AG04449 (cell line): ENCODE data around the gene COL15A1.
A peak's percentile ranks its signal among the peaks of the same experiment; 100 is the strongest.
"Not testable (repeated sequence)": the region's sequence is repeated elsewhere in the genome, so short reads cannot be mapped to it uniquely, and the experiment has no call there.

Experiments
- CTCF ChIA-PET: fragments of 350-600 bp; formaldehyde crosslinking; extraction: SDS; loops from one replicate; lab custom pipeline; 2021; ENCODE audit warnings: antibody characterized with exemption; lab: Yijun Ruan, JAX
- POLR2A ChIA-PET: fragments of 400-600, 350-600 bp; formaldehyde crosslinking; extraction: SDS; loops from one replicate; lab custom pipeline; 2020; ENCODE audit warnings: antibody characterized with exemption, inconsistent platforms; lab: Yijun Ruan, JAX
- DNase-seq: peaks from one replicate; pipeline ENCODE4 v3.0.0-alpha.2; 2010; ENCODE audit warnings: low read depth, low spot score
- H3K4me3 ChIP-seq: 2 replicates; pipeline ENCODE4 v1.5.1; 2011; ENCODE audit warnings: low read depth, mild to moderate bottlenecking, control low read depth, low read length
- TF ChIP-seq, protein P1 (sequence below): IDR thresholded peaks from one replicate; pipeline ENCODE4 v1.5.1; 2011; ENCODE audit warnings: mild to moderate bottlenecking, moderate library complexity, low read length, control low read depth, inconsistent platforms; ENCODE audit not compliant: insufficient read depth; ENCODE audit errors: missing control alignments

Gene COL15A1

DNA sequence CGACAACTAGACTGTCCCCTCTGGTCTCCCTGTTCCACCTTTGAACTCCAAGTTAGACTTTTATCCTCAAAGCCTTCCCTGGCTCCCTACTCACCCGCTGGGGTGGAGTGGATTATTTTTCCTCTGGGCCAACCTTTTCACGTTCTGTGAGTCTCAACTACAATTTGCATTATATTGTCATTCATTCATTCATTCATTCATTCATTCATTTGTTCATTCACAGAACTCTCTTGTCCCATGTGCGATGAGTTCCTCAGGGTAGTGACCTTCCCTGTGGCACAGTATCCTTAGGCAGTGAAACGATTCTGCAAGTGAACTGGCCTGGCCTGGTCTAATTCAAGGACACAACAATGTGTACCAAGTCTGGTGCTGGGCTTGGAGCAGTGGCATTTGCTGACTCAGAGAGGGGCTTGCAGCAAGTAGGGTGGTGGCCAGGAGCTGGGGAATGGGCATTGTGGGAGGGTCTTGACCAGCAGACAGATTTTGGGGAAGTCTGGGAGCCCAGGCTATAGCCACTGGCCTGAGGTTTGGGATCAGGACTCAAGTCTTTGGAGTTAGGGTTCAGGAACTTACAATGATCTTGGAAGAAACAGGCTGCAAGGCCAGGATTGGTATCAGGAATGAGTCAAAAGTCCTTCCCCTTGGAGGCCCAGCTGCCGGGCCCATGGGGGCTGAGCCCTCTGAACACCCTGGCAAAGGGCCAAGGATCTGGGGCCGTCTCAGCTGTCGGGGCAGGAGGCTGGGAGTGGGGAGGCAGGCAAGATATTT, 37.2 kb upstream of the COL15A1 start:
- ChIA-PET CTCF (interaction anchor here (0.8 to 2.8 kb wide), 5 partner anchors 11 to 69 kb away, joined by 3 to 11 read pairs (median 3); no protein-coding TSS in a partner anchor), POLR2A (interaction anchor here (0.8 to 1.3 kb wide), 2 partner anchors 45 to 890 kb away, joined by 3 to 4 read pairs; no protein-coding TSS in a partner anchor)
- no peak overlapping the region for H3K4me3 ChIP-seq
- TF ChIP-seq, protein P1, sequence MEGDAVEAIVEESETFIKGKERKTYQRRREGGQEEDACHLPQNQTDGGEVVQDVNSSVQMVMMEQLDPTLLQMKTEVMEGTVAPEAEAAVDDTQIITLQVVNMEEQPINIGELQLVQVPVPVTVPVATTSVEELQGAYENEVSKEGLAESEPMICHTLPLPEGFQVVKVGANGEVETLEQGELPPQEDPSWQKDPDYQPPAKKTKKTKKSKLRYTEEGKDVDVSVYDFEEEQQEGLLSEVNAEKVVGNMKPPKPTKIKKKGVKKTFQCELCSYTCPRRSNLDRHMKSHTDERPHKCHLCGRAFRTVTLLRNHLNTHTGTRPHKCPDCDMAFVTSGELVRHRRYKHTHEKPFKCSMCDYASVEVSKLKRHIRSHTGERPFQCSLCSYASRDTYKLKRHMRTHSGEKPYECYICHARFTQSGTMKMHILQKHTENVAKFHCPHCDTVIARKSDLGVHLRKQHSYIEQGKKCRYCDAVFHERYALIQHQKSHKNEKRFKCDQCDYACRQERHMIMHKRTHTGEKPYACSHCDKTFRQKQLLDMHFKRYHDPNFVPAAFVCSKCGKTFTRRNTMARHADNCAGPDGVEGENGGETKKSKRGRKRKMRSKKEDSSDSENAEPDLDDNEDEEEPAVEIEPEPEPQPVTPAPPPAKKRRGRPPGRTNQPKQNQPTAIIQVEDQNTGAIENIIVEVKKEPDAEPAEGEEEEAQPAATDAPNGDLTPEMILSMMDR: no peak
- DNase-seq: no peak

DNA sequence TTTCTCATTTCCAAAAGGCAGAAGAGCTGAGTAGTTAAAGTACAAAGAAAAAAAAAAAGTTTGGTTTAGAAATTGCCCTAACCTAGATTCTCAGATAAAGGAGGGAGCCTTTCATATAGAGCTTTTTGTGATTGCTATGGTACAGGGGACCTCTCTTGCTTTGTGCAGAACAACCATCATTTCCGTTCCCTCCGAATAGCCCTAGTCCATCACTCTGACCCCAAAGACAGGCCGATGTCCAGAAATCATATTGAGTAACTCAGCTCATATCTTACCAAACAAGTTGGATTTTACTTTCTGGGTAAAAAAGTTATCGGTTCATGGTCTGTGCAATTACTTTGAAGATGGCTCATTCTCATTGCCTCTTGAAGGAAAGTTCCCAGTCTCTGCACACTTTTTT, 36.7 kb upstream of the COL15A1 start:
- TF ChIP-seq, protein P1: no peak
- H3K4me3 ChIP-seq: no peak overlapping the region
- POLR2A ChIA-PET: interaction anchor here (1.3 kb wide), 1 partner anchor 46 kb away, joined by 4 read pairs; no protein-coding TSS in a partner anchor
- CTCF ChIA-PET: interaction anchor here (0.8 to 2.8 kb wide), 5 partner anchors 10 to 68 kb away, joined by 3 to 11 read pairs (median 3); no protein-coding TSS in a partner anchor
- DNase-seq: no peak

DNA sequence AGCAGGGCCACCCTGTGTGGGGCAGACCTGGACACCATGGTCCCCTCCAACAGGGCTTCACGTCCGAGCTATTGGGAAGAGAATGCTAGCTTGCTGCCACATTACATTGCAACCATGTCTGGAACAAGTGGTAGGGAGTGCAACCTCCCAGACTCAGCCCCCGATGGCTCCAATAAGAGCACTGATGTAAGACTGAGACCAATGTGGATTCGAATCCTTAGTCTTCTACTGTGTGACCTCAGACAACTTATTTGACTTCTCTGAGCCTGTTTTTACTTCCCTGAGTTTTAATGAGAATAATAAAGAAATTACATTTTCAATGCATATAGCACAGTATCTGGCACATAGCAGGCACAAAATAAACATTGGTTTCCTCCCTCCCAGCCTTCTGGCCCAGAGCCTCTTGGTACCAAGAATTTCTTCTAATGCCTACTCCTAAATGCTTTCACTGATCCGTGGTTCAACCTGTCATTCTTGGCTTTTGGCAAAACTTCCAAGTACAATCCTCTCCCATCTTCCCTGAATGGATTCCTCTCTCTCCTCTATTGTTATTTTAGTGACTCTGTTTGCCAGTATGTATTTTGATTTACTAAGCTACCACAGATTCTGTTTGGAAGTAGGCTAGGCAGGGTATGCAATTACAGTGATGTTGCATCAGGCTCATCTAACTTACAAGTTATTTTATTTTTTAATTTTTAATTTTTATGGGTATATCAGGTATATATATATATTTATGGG, 34.6 kb upstream of the COL15A1 start:
- DNase-seq: peak; percentile 65
- CTCF ChIA-PET: interaction anchor here (1.1 to 1.3 kb wide), 5 partner anchors 8 to 89 kb away, joined by 3 to 5 read pairs (median 3); no protein-coding TSS in a partner anchor
- no peak overlapping the region for H3K4me3 ChIP-seq
- TF ChIP-seq, protein P1: no peak
- POLR2A ChIA-PET: interaction anchor here (1.5 kb wide), 1 partner anchor 10 kb away, joined by 4 read pairs; no protein-coding TSS in a partner anchor

DNA sequence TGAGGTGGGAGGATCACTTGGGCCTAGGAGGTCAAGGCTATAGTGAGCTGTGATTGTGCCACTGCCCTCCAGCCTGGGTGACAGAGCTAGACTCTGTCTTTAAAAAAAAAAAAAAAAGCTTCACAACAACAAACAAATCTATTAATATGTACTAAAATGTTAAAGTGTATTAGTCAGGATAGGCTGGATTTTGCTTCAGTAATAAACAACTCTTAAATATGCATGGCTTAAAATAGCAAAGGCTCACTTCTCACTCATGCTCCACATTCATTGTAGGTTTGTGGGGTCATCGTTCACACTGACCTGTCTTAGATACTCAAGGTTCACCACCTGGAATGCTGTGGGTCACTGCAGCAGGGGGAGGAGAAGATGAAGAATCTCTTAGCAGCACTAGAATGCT, 33.8 kb upstream of the COL15A1 start:
- TF ChIP-seq, protein P1: no peak
- H3K4me3 ChIP-seq: no peak overlapping the region
- no peak for DNase-seq
- ChIA-PET POLR2A (interaction anchor here (1.5 kb wide), 1 partner anchor 11 kb away, joined by 4 read pairs; no protein-coding TSS in a partner anchor), CTCF (interaction anchor here (1.3 kb wide), 1 partner anchor 13 kb away, joined by 3 read pairs; no protein-coding TSS in a partner anchor)

DNA sequence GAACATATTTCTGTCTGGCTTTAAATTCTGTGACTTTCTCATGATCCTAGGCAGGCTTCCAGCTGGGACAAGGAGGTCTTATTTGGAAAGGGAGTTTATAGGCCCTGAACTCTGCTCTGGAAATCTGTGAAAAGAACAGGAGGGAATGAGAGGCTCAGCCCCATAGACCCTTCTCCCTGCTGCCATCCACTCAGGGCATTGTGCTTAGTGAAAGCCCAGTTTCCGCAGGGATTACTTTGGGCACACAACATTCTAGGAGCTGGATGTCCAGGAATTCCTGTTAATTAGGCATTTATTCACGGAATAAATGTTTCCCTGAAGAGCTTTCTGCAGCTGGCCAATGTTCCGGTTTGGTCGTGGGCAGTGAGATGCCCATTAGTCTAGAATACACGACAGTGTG, 32.7 kb upstream of the COL15A1 start:
- H3K4me3 ChIP-seq: no peak overlapping the region
- ChIA-PET CTCF (interaction anchor here (4.6 kb wide), 1 partner anchor 12 kb away, joined by 17 read pairs; no protein-coding TSS in a partner anchor), POLR2A (no interaction called here)
- TF ChIP-seq, protein P1: no peak
- DNase-seq: no peak

DNA sequence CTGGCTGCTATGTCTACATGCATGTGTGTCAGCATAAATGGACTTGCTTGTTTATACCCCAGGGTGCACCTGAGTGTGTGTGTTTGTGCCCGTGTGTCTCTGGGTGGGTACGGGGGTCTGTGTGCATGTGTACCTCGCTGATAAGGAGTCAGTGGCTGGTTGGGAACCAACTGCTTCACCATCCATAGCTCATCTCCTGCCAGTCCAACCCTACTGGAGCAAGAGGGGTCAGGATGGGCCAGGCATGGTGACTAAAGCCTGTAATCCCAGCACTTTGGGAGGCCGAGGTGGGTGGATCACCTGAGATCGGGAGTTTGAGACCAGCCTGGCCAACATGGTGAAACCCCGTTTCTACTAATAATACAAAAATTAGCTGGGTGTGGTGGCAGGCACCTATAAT, 32.0 kb upstream of the COL15A1 start:
- DNase-seq, H3K4me3 ChIP-seq, POLR2A ChIA-PET: not testable (repeated sequence)
- CTCF ChIA-PET: interaction anchor here (0.5 to 4.6 kb wide), 4 partner anchors 11 to 913 kb away, joined by 3 to 17 read pairs (median 4); no protein-coding TSS in a partner anchor
